Measurements from ENCODE around the gene KMT5B. TPM values are rescaled to one million over a fixed set of nuclear protein-coding genes. Genes with fewer than 3 reads are reported as not detected.

The KMT5B gene
- total and polyA plus RNA-seq, 2 donors (not counting 1 experiment from before 2014, with no cell fraction given) = 13.0 to 24.3 TPM

- H3K79me2 ChIP-seq (ENCODE audit: control insufficient read depth, insufficient read depth, low read length) = no peaks in the 10 kb centered on the region
- H3K9ac ChIP-seq (ENCODE audit: insufficient read depth, low read length) = no peak overlapping the region
- no peak for TF ChIP-seq CTCF (conservative IDR thresholded peaks at IDR 0.05 in 1 of 2, IDR thresholded peaks at IDR 0.05 in 1 of 2; ENCODE audit: low read depth in 1 of 2, low read length in 2 of 2)
- no peak for TF ChIP-seq EZH2 (IDR thresholded peaks at IDR 0.05; ENCODE audit: low read length, missing control alignments)
- DNase-seq (ENCODE audit: low read depth in 2 of 2) = no peak
- peaks cover 2% of the 10 kb centered on the region for H3K27me3 ChIP-seq (ENCODE audit: control insufficient read depth, insufficient read depth, low read length)
- H3K4me2 ChIP-seq (ENCODE audit: extremely low read depth, insufficient read depth, low read length) = no peak overlapping the region
- no peak overlapping the region for H3K27ac ChIP-seq (ENCODE audit: insufficient read depth, low read length)
- no peaks in the 10 kb centered on the region for H3K4me1 ChIP-seq (ENCODE audit: control insufficient read depth, extremely low read depth, insufficient read depth, low read length)
- H3K9me3 ChIP-seq (ENCODE audit: control insufficient read depth, insufficient read depth, low read depth, low read length) = no peaks in the 10 kb centered on the region
- H2AFZ ChIP-seq (ENCODE audit: low read length) = no peak overlapping the region
- no peaks in the 10 kb centered on the region for H4K20me1 ChIP-seq (ENCODE audit: control insufficient read depth, extremely low read depth, insufficient read depth, low read length)
- H3K4me3 ChIP-seq (replicated peaks in 1 of 4; ENCODE audit: control extremely low read depth in 1 of 4, insufficient read depth in 1 of 4, low read depth in 3 of 4, low read length in 4 of 4) = no peak overlapping the region
- no peaks in the 10 kb centered on the region for H3K36me3 ChIP-seq (ENCODE audit: control insufficient read depth, insufficient read depth, low read length)
Observed at GRCh38 chr11:68226421-68226820, 13.3 kb upstream of the KMT5B start.

- Histone ChIP-seq H3K36me3 (ENCODE audit: control insufficient read depth, insufficient read depth, low read length) (no peaks in the 10 kb centered on the region), H3K4me3 (replicated peaks in 1 of 4; ENCODE audit: control extremely low read depth in 1 of 4, insufficient read depth in 1 of 4, low read depth in 3 of 4, low read length in 4 of 4) (no peak overlapping the region), H3K27ac (ENCODE audit: insufficient read depth, low read length) (no peak overlapping the region), H3K9ac (ENCODE audit: insufficient read depth, low read length) (no peak overlapping the region), H2AFZ (ENCODE audit: low read length) (no peak overlapping the region), H4K20me1 (ENCODE audit: control insufficient read depth, extremely low read depth, insufficient read depth, low read length) (no peaks in the 10 kb centered on the region), H3K4me1 (ENCODE audit: control insufficient read depth, extremely low read depth, insufficient read depth, low read length) (no peaks in the 10 kb centered on the region), H3K79me2 (ENCODE audit: control insufficient read depth, insufficient read depth, low read length) (no peaks in the 10 kb centered on the region), H3K27me3 (ENCODE audit: control insufficient read depth, insufficient read depth, low read length) (peaks cover 2% of the 10 kb centered on the region), H3K9me3 (ENCODE audit: control insufficient read depth, insufficient read depth, low read depth, low read length) (no peaks in the 10 kb centered on the region), H3K4me2 (ENCODE audit: extremely low read depth, insufficient read depth, low read length) (no peak overlapping the region)
- no peak for DNase-seq (ENCODE audit: low read depth in 2 of 2)
- TF ChIP-seq CTCF (conservative IDR thresholded peaks at IDR 0.05 in 1 of 2, IDR thresholded peaks at IDR 0.05 in 1 of 2; ENCODE audit: low read depth in 1 of 2, low read length in 2 of 2) (no peak), EZH2 (IDR thresholded peaks at IDR 0.05; ENCODE audit: low read length, missing control alignments) (no peak)
Observed at GRCh38 chr11:68224606-68225005, 11.5 kb upstream of the KMT5B start.

- no peaks in the 10 kb centered on the region for H4K20me1 ChIP-seq (ENCODE audit: control insufficient read depth, extremely low read depth, insufficient read depth, low read length)
- H3K4me1 ChIP-seq (ENCODE audit: control insufficient read depth, extremely low read depth, insufficient read depth, low read length) = no peaks in the 10 kb centered on the region
- H2AFZ ChIP-seq (ENCODE audit: low read length) = no peak overlapping the region
- no peak overlapping the region for H3K9ac ChIP-seq (ENCODE audit: insufficient read depth, low read length)
- no peak overlapping the region for H3K4me3 ChIP-seq (replicated peaks in 1 of 4; ENCODE audit: control extremely low read depth in 1 of 4, insufficient read depth in 1 of 4, low read depth in 3 of 4, low read length in 4 of 4)
- no peaks in the 10 kb centered on the region for H3K9me3 ChIP-seq (ENCODE audit: control insufficient read depth, insufficient read depth, low read depth, low read length)
- no peak for TF ChIP-seq CTCF (conservative IDR thresholded peaks at IDR 0.05 in 1 of 2, IDR thresholded peaks at IDR 0.05 in 1 of 2; ENCODE audit: low read depth in 1 of 2, low read length in 2 of 2)
- no peak for TF ChIP-seq EZH2 (IDR thresholded peaks at IDR 0.05; ENCODE audit: low read length, missing control alignments)
- no peak for DNase-seq (ENCODE audit: low read depth in 2 of 2)
- H3K4me2 ChIP-seq (ENCODE audit: extremely low read depth, insufficient read depth, low read length) = no peak overlapping the region
- no peaks in the 10 kb centered on the region for H3K27me3 ChIP-seq (ENCODE audit: control insufficient read depth, insufficient read depth, low read length)
- no peaks in the 10 kb centered on the region for H3K36me3 ChIP-seq (ENCODE audit: control insufficient read depth, insufficient read depth, low read length)
- no peaks in the 10 kb centered on the region for H3K79me2 ChIP-seq (ENCODE audit: control insufficient read depth, insufficient read depth, low read length)
- H3K27ac ChIP-seq (ENCODE audit: insufficient read depth, low read length) = no peak overlapping the region
Observed at GRCh38 chr11:68223275-68223674, 10.2 kb upstream of the KMT5B start.

Data from fibroblast of lung (primary cell).